OCI-M2 (cell line): Measurements from ENCODE around the gene TTF1.
"Not testable (repeated sequence)": the region's sequence is repeated elsewhere in the genome, so short reads cannot be mapped to it uniquely, and the experiment has no call there.

Experiments used
- DNase-seq: peaks from one replicate; lab custom pipeline; 2025; ENCODE audit not compliant: unreplicated experiment; lab: John Stamatoyannopoulos, UW

The TTF1 gene

GRCh38 chr9:132414731-132415130 is 8.1 kb upstream of the TTF1 start:
- no peak for DNase-seq

- DNase-seq, result no peak
Observed at GRCh38 chr9:132413926-132414325, 7.3 kb upstream of the TTF1 start.

- DNase-seq, result no peak
Observed at GRCh38 chr9:132412089-132412488, 5.4 kb upstream of the TTF1 start.

GRCh38 chr9:132411091-132411508 is 4.5 kb upstream of the TTF1 start:
- DNase-seq, result no peak

- no peak for DNase-seq
Observed at GRCh38 chr9:132410642-132411041, 4.0 kb upstream of the TTF1 start.

- no peak for DNase-seq
Observed at GRCh38 chr9:132409828-132410528, 3.3 kb upstream of the TTF1 start, which contains the start of gene CFAP77. CFAP77 (plus strand) TSS chr9:132410211; CDS start chr9:132410272, 61 bp downstream.

GRCh38 chr9:132408521-132408920 is 1.9 kb upstream of the TTF1 start:
- DNase-seq, result no peak

- no peak for DNase-seq
Observed at GRCh38 chr9:132407196-132407595, 556 bp upstream of the TTF1 start.

- DNase-seq, result no peak
Observed at GRCh38 chr9:132404228-132404881, 2.3 kb downstream of the TTF1 start.

GRCh38 chr9:132401824-132402223 is 4.8 kb downstream of the TTF1 start:
- DNase-seq, result no peak

GRCh38 chr9:132395560-132395959 is 11.1 kb downstream of the TTF1 start:
- DNase-seq, result no peak

GRCh38 chr9:132391449-132391848 is 15.2 kb downstream of the TTF1 start:
- no peak for DNase-seq

GRCh38 chr9:132390966-132391365 is 15.7 kb downstream of the TTF1 start:
- no peak for DNase-seq

GRCh38 chr9:132387133-132387532 is 19.5 kb downstream of the TTF1 start:
- no peak for DNase-seq

GRCh38 chr9:132384376-132384775 is 22.3 kb downstream of the TTF1 start:
- no peak for DNase-seq

GRCh38 chr9:132383462-132383883 is 23.2 kb downstream of the TTF1 start:
- DNase-seq, result no peak

GRCh38 chr9:132381966-132382541 is 24.6 kb downstream of the TTF1 start:
- no peak for DNase-seq

- not testable (repeated sequence) for DNase-seq
Observed at GRCh38 chr9:132378416-132378815, 28.2 kb downstream of the TTF1 start.

GRCh38 chr9:132377769-132378168 is 28.9 kb downstream of the TTF1 start:
- not testable (repeated sequence) for DNase-seq

- no peak for DNase-seq
Observed at GRCh38 chr9:132372177-132373095, 34.2 kb downstream of the TTF1 start.

GRCh38 chr9:132370592-132370991 is 36.0 kb downstream of the TTF1 start:
- no peak for DNase-seq
